ENCODE data around the gene CDC42SE2.
"Not testable (repeated sequence)": the region's sequence is repeated elsewhere in the genome, so short reads cannot be mapped to it uniquely, and the experiment has no call there.

The CDC42SE2 gene

GRCh38 chr5:131324303-131324702 is 60.5 kb downstream of the CDC42SE2 start:
- no peak for DNase-seq

DNA sequence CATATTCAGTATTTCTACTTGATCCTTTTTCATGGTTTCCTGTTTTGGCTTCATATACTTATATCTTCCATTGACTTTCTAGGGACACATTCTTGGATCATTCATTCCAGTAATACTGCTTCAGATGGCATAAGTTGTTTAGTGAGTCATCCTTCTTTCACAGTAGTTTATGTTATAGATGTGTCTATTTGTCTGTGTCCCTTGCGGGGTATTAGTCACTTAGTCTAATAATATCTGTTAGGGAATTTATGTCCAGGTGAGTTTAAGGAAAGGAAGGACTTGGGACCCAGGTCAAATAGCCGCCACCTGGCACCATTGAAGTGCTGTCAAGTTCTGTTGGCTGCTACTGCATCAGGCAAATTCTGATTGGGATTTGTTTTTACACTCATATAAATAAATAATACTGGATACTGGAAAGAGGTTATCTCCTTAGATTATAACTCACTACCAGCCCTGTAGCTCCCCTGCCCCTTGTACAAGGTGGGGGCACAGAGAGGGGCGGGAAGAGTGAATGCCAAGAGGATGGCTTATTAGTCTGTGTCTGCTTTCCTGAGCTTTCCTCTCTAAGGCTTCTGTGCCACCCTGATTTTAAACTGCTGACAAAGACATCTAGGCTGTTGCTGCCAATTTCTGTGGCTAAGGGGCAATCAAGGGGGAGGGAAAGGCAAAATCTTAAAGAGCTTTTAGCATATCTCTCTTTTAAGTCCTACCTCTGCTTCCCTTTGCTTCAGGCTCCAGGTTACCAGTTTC is 64.9 kb downstream of the CDC42SE2 start:
- DNase-seq: no peak

DNA sequence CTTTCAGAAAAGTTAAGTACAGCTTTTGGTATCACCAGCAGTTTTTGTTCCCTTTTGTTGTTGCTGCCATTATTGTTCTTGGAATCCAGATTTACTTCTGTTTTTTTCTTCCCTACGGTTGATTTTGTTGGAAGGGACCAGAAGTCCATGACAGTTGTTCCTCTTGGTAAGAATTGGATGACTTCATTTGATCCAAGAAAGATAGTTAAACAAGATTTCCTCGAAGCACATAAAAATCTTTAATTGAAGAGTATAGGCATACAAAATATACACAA is 65.4 kb downstream of the CDC42SE2 start:
- DNase-seq: no peak

GRCh38 chr5:131330031-131330430 is 66.2 kb downstream of the CDC42SE2 start:
- no peak for DNase-seq

GRCh38 chr5:131335756-131336155 is 71.9 kb downstream of the CDC42SE2 start:
- DNase-seq: not testable (repeated sequence)

- DNase-seq: not testable (repeated sequence)
These were observed 72.9 kb downstream of the CDC42SE2 start for GRCh38 chr5:131336801-131337200.

DNA sequence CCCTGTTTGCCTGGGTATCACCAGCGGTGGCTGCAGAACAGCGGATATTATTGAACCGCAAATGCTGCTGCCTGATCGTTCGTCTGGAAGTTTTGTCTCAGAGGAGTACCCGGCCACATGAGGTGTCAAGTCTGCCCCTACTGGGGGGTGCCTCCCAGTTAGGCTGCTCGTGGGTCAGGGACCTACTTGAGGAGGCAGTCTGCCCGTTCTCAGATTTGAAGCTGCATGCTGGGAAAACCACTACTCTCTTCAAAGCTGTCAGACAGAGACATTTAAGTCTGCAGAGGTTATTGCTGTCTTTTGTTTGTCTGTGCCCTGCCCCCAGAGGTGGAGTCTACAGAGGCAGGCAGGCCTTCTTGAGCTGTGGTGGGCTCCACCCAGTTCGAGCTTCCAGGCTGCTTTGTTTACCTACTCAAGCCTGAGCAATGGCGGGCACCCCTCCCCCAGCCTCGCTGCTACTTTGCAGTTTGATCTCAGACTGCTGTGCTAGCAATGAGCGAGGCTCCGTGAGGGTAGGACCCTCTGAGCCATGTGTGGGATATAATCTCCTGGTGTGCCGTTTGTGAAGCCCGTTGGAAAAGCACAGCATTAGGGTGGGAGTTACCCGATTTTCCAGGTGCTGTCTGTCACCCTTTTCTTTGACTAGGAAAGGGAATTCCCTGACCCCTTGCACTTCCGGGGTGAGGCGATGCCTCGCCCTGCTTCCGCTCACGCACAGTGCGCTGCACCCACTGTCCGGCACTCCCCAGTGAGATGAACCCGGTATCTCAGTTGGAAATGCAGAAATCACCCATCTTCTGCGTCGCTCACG is 73.6 kb downstream of the CDC42SE2 start:
- DNase-seq: not testable (repeated sequence)

DNA sequence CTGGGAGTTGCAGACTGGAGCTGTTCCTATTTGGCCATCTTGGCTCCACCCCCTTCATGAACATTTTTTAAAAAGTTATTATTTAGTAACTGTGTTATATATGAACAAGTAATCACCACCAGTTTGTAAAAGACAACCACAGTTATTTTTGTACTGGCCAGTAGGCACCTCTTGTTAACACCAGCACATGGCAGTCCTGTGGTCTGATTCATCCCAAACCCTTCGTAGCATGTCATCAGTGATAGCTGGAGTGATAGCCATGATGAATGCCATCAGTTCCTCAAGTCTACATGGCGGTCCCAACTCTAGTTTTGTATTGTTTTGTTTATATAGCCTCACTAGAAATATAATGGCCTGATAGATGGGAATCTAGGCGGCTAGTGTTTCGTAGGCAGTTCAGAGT is 74.2 kb downstream of the CDC42SE2 start:
- no peak for DNase-seq

DNA sequence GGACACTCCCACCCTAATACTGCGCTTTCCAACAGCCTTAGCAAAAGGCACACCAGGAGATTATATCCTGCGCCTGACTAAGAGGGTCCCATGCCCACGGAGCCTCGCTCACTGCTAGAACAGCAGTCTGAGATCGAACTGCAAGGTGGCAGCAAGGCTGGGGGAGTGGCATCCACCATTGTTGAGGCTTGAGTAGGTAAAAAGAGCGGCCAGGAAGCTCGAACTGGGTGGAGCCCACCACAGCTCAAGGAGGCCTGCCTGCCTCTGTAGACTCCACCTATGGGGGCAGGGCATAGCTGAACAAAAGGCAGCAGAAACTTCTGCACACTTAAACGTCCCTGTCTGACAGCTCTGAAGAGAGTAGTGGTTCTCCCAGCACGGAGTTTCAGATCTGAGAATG is 80.4 kb downstream of the CDC42SE2 start:
- not testable (repeated sequence) for DNase-seq

GRCh38 chr5:131346204-131346603 is 82.4 kb downstream of the CDC42SE2 start:
- not testable (repeated sequence) for DNase-seq

DNA sequence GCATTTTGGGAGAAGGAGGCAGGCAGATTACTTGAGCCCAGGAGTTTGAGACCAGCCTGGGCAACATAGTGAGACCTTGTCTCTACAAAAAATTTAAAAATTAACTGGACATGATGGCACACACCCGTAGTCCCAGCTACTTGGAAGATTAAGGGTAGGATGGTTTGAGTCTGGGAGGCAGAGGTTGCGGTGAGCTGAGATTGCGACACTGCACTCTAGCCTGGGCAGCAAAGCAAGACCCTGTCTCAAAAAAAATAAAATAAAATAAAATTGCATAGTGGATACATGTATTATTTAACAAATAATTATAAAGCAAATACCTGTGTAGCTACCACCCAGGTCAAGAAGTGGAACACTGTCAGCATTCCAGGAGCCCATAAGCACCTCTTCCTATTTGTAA is 90.1 kb downstream of the CDC42SE2 start:
- DNase-seq: no peak

- no peak for DNase-seq
These were observed 92.2 kb downstream of the CDC42SE2 start for GRCh38 chr5:131355971-131356528.

DNA sequence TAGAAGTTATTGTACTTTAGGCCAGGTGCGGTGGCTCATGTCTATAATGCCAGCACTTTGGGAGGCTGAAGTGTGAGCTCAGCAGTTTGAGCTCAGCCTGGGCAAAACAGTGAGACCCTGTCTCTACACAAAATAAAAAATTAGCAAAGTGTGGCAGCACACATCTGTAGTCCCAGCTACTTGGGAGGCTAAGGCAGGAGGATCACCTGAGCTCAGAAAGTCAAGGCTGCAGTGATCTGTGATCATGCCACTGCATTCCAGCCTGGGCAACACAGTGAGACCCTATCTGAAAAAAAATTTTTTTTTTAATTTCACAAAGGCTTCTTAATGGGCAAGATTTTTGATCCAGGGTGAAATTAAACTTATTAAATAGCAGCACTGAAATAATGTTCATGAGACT is 92.8 kb downstream of the CDC42SE2 start:
- no peak for DNase-seq

DNA sequence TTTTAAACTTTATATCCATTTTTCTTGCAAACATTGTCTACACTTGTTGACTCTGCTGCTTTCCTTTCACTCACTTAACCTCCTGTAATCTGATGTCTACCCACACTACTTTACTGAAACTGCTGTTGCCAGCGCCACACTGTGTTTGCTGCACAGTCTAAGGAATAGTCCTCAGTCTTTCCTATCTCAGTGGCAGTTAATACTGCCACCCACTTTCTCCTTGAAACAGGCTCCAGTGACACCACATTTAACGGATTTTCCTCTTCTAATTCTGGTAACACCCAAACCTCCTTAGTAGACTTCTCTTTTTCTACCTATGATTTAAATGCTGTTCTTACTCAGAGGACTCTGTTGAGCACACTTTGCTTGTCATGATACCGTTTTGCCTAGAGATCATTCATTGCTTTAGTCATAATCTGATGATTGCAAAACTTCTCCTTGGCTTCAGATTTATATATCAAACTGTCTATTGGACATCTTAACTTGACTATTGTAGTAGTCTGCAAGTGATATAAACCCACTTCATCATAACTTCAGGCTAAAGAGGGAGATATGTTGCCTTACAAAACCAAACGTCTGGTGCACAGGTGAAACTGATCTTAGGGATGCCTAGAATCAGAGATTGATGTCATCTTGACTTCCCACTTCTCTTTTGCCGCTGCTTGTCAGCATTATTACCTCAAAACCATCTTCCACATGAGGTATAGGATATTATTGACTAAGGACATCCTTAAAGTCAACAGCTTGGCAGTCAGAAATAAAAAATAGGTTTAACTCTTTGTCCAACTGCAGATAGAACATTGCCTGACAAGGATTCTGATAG is 94.1 kb downstream of the CDC42SE2 start:
- DNase-seq: no peak

DNA sequence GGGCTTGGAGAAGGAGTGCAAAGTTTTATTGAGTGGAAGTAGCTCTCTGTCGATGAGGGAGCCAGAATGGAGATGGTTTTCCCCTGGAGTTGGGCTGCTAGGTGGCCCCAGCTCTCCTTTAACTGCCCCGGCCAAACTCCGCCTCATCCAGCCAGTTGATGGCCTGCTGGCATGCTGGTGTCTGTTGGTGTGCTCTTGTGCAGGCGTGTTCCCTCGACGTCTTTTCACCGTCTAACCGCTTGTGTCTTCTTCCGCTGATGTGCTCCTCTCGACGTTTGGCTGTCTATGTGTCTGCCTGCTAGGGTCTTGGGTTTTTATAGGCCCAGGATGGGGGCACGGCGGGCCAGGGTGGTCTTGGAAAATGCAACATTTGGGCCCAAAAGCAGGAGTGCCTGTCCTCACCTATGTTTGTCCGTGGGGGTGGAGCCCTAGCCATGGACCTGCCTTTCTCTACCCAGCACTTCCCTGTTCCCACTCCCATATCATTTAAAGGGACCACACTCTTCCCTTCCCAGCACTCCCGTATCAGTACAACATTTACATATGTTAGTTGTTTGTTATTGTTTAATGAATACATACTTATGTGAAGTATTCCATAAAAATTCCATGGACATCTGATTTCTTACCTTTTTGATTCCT is 97.9 kb downstream of the CDC42SE2 start:
- no peak for DNase-seq

DNA sequence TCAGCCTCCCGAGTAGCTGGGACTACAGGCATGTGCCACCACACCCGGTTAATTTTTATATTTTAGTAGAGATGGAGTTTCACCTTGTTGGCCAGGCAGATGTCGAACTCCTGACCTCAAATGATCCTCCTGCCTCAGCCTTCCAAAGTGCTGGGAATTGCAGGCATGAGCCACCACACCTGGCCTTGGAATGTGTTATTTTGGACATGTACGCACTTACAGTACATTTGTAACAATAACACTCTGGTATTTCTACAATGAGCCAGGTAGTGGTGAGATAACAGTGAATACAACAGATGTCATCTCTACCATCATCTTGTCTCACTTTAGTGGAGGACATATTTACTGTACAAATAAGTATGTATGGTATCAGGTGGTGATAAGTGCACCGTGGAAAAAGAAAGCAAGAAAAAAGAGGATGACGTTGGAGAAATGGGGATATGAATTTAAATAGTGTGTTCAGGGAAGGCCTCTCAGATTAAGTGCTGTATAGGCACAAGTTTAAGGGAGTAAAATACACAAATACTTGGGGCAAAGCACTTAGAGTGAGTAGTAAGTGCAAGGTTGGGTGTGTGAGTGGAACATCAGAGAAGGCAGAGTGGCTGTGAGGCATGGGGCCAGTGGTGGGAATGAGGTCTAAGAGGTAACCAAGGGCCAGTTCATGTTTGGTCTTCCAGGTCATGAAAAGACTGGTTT is 100.1 kb downstream of the CDC42SE2 start:
- DNase-seq: no peak

GRCh38 chr5:131364507-131365050 is 100.7 kb downstream of the CDC42SE2 start:
- no peak for DNase-seq

GRCh38 chr5:131366428-131366827 is 102.6 kb downstream of the CDC42SE2 start:
- DNase-seq: no peak

DNA sequence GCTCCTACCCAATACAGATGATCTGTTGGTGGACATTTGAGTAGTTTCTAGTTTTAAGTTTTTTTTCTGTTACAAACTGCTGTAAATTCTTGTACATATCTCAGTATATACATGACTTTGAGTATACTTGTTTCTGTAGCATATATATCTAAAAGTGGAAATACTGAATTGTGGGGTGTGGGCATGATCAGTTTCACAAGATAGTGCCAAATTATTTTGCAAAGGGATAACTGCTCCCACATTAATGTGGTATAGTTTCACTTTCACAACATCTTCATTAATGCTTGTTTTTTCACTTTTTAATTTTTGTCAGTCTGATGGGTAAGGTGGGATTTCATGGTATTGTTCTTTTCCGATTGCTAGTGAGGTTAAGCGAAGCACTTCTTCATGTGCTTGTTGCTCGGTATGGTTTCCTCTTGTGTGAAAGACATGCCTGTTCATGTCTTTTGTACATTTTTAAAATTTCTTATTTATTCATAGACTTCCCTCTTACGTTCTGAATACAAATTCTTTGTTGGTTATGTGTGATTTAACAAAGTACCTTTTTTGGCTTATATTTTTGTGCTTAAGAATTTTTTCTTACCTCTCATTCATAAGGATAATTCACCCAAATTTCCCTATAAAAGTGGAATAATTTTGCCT is 103.5 kb downstream of the CDC42SE2 start:
- DNase-seq: no peak

- DNase-seq: no peak
These were observed 105.0 kb downstream of the CDC42SE2 start for GRCh38 chr5:131368866-131369265.

GRCh38 chr5:131369558-131369957 is 105.7 kb downstream of the CDC42SE2 start:
- no peak for DNase-seq
